ENCODE measurements around the gene ICOSLG.
"Not testable (repeated sequence)": the region's sequence is repeated elsewhere in the genome, so short reads cannot be mapped to it uniquely, and the experiment has no call there.

Gene ICOSLG

DNA sequence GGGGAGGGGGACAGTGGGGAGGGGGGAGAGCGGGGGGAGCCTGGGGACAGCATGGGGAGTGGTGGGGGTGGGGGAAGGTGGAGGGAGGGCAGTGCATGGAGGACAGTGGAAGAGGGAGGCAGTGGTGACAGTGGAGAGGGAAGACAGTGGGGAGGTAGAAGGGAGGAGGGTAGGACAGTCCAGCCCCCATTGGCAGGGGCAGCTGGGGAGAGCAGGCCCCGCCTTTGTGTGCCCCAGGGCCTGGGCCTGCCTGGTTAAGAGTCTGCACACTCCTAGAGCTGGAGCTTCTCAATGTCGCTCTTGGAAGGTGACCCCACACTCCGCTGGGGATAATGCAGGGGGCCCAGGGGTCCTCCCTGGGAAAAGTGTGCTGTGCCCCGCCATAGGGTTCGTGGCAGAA is 15.1 kb downstream of the ICOSLG start:
- DNase-seq (ENCODE audit: low read depth in 3 of 3): not testable (repeated sequence)

- not testable (repeated sequence) for DNase-seq (ENCODE audit: low read depth in 3 of 3)
These were observed 17.4 kb downstream of the ICOSLG start for GRCh38 chr21:44223334-44223733.

- DNase-seq (ENCODE audit: low read depth in 3 of 3): not testable (repeated sequence)
These were observed 20.1 kb downstream of the ICOSLG start for GRCh38 chr21:44220674-44221073.

DNA sequence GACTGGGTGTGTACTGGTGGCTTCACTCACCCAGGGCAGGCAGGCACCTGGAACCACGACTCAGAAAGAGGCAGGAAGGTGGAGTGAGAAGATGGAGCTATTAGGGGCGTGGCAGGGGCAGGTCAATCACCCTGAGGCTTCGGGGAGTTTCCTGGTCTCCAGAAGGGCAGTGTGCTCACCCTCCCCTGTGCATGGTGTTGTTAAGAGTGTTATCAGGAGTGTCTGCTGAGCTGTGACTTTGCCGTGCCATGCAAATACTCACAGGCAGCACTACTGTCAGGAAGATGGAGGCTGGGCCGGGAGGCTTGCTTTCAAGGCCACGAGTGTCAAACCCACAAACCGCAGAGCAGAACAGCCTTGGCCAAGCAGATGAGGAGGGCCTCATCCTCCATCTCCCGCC is 22.3 kb downstream of the ICOSLG start:
- not testable (repeated sequence) for DNase-seq (ENCODE audit: low read depth in 3 of 3)

DNA sequence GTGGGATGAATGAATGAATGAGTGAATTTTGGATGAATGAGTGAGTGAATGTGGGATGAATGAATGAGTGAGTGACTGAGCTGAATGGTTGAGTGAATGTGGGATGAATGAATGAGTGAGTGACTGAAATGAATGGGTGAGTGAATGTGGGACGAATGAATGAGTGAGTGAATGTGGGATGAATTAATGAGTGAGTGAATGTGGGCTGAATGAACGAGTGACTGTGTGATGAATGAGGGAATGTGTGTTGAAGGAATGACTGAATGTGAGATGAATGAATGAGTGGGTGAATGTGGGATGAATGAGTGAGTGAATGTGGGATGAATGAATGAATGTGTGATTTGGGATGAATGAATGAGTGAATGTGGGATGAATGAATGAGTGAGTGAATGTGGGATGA is 28.8 kb downstream of the ICOSLG start:
- DNase-seq (ENCODE audit: low read depth in 3 of 3): not testable (repeated sequence)

DNA sequence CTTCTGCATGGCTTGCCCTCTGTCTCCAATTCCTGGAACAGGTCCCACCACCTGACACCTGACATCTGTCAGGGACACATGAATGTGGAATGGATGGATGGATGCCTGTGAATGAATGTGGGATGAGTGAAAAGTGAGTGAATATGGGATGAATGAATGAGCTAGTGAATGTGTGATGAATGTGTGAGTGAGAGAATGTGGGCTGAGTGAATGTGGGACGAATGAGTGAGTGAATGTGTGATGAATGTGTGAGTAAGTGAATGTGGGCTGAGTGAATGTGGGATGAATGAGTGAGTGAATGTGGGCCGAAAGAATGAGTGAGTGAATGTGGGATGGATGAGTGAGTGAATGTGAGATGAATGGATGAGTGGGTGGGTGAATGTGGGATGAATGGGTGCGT is 29.2 kb downstream of the ICOSLG start:
- DNase-seq (ENCODE audit: low read depth in 3 of 3): not testable (repeated sequence)

DNA sequence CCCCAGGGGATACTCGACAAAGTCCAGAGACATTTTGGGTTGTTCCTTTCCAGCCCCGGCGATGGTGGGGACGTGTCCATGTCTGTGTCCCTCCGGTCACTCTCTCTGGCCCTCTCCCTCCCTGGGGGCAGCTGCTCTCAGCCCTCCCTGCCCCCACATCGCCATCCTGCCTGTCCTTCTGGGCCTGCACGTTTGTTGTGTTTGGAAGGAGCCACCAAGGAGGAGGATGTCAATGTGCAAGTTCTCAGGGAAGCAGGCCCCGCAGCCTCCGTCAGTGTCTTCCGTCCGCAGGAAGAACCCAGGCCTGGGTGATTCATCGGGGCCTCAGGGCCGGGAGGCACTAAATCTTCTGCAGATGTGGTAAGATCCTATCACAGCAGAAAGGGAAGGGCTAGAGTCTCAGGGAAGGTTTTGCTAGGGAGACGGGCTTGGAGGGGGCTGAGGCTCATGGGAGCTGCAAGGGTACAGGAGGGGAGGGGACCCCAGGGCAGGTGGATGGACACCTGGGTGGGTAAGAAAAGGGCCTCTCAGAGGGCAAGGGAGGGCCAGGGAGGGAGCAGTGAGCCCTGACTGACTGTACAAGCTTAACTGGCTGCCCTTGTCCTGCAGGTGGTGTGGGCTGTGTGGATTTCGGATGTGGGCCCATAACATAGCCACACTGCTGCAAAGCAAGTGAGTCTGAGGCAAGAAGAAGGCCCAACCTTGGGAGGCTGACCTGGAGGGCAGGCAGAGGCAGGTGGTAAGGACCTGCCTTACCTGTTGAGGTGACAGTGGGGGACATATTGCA is 32.7 kb downstream of the ICOSLG start:
- DNase-seq (ENCODE audit: low read depth in 3 of 3): not testable (repeated sequence)

DNA sequence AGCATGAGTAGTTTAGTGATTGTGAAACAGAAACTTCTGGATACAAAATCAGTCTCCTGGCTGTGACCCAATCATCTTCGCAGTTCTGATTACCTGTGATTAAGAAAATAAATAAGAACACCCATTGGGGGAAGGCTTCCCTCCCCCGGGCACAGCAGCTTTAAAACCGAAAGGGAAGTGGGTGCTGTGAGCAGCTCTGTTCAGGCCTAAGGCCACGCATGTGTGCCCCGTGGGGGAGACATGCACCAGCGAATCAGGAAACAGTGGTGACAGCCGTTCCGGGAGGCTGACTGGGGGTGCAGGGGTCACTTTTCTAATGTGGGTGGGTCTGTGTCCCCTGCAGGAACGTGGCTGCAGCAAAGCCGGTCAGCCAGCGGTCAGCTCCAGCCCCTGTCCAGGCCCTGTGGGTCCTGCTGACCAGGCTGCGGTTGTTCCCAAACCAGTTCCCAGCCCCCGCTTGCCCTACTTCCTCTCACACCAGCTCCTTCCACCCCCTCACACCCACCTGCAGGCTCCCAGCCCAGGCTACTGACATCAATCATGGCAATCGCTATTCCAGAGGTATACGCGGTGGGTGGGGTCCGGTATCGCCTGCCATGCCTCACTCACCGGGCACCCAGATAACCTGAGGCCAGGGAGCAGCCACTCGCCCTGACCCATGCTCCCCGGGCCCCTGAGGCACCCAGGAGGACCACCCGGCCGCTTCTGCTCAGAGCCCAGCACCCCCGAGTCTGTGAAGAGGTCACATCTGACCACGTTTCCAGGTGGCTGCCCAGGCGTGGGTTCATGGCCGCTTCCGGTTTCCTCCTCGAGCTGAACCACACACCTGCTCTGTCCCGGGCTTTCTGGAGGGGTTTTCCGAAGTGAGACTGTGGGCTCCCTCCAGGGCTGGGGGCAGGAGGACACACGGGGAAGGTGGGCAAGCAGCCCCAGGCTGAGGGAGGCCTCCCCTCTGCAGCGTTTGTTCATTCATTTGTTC is 33.8 kb downstream of the ICOSLG start:
- DNase-seq (ENCODE audit: low read depth in 3 of 3): not testable (repeated sequence)

- DNase-seq (ENCODE audit: low read depth in 3 of 3): not testable (repeated sequence)
These were observed 34.6 kb downstream of the ICOSLG start for GRCh38 chr21:44206187-44206586.

DNA sequence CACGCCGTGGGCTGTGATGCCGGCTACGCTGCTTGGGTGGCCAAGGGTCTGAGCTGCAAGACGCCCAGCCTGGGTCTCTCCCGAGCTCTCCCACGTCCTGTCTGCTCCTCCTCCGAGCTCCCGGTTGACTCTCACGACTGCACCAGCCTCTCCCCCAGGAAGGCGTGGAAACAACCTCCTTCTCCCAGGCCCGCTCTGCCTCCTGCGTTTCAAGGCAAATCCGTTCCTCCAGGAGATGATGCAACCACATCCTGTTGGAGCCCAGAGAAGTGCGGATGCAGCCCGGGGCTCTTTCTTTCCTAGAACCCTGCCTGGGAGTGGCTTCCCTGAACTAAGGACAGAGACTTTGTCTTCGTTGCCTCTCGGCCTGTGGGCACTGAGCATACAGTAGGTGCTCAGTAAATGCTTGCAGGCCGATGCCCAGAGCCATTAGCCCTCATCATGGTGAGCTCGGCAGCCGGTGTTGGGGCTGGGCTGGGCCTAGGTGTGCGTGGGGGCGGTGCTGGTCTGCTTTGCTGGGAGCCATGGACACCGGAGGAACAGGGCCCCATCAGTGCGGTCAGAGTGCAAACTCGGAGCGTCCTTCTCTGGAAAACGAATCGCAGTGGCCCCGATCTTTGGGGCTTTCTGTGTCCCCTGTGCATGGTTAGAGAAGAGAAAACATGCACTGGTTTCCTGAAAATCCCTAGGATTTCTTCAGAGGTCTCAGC is 38.0 kb downstream of the ICOSLG start:
- DNase-seq (ENCODE audit: low read depth in 3 of 3): not testable (repeated sequence)

DNA sequence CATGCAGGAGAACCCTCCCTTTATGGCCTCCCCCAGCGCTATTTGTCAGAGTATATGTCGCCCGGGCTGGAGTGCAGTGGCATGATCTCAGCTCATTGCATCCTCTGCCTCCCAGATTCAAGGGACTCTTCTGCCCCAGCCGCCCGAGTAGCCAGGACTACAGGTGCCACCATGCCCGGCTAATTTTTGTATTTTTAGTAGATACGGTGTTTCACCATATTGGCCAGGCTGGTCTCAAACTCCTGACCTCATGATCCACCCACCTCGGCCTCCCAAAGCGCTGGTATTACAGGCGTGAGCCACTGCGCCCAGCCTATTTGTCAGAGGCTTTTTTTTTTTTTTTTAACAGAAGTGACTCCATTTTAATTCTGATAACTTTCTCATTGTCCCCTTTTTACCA is 40.7 kb downstream of the ICOSLG start:
- DNase-seq (ENCODE audit: low read depth in 3 of 3): not testable (repeated sequence)

DNA sequence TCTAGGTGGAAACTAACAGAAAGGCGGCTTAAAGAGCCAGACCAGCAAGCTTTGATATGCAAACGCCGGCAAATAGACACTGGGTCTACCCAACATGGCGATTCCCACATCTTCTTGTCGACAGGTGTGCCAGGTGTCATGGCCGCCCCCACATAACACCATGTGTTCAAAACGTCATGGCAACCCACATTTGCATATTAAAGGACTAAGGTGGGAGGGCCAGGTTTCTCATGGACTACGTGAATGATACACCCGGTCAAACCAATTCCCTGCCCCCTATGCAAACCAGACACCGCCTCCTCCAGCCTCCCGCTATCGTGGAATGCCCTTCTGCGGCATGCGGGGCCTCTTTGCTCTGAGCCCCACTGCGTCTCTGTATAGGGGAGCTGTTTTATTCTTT is 41.3 kb downstream of the ICOSLG start:
- no peak for DNase-seq (ENCODE audit: low read depth in 3 of 3)

- not testable (repeated sequence) for DNase-seq (ENCODE audit: low read depth in 3 of 3)
These were observed 43.6 kb downstream of the ICOSLG start for GRCh38 chr21:44197156-44197516.

DNA sequence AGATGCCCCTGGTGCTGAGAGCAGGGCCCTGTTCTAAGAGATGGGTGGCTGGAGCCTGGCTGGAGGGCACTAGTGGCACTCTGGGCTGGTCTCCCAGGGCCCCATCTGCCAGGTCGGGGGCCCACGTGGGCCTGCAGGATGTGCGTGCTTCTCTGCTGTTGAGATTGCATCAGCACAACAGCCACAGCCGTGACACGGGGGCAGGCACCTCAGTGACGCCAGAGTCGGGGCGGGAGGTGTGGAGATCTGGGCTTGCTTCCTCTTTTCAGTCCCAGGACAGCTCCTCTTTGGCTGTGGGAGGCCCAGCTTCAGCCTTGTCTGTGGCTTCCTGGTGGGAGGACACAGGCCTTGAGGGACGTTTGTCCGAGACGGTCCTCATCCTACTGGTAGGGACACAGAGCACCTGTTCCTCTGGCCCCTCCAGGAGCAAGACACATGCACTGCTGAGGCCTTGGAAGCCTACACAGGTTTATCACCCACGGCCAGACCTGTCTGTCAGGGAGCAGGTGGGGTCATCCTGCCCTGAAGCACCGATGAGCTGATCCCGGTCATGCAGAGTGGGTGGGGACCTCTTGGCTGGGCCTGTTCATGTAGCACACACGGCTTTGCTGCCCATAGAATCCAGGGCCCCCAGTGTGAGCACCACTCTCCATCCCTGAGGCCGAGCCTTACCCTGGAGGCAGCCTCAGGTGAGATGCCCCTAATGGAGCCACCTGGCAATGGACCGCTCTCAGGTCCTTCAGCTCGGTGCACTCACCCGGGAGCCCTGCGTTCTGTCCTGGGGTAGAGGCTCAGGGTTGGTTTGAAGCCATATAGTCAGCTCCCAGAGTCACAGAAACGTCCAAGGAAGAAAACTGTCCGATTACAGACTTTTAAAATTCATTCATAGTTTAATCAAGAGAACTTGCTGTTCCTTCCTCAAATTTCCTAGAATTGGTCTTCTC is 44.3 kb downstream of the ICOSLG start:
- peak; percentile 18 to 62 (median 37) for DNase-seq (ENCODE audit: low read depth in 3 of 3)

DNA sequence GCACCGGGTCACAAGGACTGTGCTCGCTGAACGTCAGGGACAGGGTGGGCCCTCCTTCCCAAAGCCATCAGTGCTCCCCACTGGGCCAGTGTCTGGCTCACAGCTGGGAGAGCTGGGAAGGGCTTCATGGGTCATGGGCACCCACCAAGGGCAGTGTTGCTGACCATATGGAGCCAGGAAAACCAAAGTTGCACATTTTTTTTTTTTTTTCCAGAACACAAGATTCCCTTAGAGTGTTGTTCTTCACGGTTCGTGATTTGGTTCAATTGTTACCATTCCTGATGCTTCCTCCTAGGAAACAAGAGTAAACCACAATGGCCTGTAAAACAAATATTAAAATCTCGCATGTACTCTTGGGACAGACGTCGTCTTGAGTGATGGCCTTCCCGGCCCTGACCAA is 45.9 kb downstream of the ICOSLG start:
- not testable (repeated sequence) for DNase-seq (ENCODE audit: low read depth in 3 of 3)

- DNase-seq (ENCODE audit: low read depth in 3 of 3): not testable (repeated sequence)
These were observed 46.3 kb downstream of the ICOSLG start for GRCh38 chr21:44194451-44194850.

GRCh38 chr21:44193108-44193507 is 47.6 kb downstream of the ICOSLG start:
- not testable (repeated sequence) for DNase-seq (ENCODE audit: low read depth in 3 of 3)

DNA sequence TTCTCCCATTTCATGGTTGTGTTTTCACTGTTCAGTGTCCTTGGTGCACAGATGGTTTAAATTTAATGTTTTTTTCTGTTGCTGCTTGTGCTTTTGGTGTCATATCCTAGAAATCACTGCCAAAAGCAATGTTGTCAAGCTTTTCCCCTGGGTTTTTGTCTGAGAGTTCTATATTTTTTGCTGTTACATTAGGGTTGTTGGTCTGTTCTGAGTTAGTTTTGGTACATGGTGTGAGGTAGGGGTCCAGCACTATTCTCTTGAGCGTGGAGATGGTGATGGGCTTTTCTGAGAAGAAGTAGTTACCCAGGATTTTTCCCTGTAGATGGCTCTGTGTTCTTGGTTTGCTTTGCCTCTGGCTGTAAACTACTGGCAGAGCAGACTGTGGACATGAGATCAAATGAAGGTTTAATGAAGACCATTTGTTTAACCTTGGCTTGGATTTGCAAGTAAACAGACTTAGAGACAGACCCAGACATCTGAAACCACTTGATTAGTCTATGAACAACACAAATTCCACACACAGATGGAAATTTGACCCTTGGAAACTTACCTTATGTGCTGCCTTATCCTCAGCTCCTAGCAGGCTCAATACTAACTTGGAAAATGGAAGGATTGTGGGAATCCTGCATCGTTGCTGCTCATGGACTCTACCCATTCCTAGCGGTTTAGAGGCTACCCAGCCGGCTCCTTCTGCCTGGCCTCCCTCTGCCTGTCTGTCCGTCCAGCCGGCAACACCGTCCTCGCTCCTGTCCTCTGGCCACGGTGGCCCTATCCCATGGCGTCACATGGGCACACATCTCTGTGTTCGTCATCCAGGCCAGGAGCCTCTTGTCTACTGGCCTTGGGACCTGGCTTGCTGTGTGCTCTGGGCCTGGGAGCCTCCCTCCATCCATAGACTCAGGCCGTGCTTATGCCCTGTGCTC is 50.1 kb downstream of the ICOSLG start:
- not testable (repeated sequence) for DNase-seq (ENCODE audit: low read depth in 3 of 3)

GRCh38 chr21:44184862-44185261 is 55.9 kb downstream of the ICOSLG start:
- DNase-seq (ENCODE audit: low read depth in 3 of 3): not testable (repeated sequence)

DNA sequence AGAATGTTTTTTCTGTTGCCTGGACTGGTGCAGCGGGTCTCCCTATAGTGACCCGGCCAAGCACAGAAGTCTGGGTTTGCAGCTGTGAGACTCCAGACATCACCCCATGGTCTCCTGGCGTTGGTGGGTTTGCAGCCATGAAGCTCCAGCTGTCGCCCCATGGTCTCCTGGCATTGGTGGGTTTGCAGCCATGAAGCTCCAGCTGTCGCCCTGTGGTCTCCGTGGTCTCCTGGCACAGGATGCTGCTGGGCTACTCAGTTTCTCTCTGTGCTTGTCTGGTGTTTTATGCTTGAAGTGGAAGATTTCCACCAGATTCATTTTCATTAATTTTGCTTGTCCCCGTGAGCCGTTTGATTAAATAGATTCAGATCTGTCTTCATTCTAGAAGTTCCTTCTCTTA is 58.5 kb downstream of the ICOSLG start:
- not testable (repeated sequence) for DNase-seq (ENCODE audit: low read depth in 3 of 3)
